BJ (cell line): Measurements from ENCODE around the gene MVB12B. TPM values are rescaled to one million over a fixed set of nuclear protein-coding genes. Genes with fewer than 3 reads are reported as not detected.

ENCODE experiments used
- CTCF ChIA-PET: fragments of 350-600 bp; formaldehyde crosslinking; extraction: SDS; loops from one replicate; lab custom pipeline; 2021; ENCODE audit warnings: antibody characterized with exemption, inconsistent platforms; lab: Yijun Ruan, JAX
- POLR2A ChIA-PET: fragments of 300-600 bp; sonication (Branson Sonifier 250); formaldehyde crosslinking; extraction: SDS; loops from one replicate; lab custom pipeline; 2021; ENCODE audit warnings: antibody characterized with exemption; lab: Charles Lee
- DNase-seq: peaks from one replicate; pipeline ENCODE4 v3.0.0-alpha.2; 2011; ENCODE audit warnings: low read depth
- H3K27me3 ChIP-seq: 2 replicates; pipeline ENCODE4 v1.6.0; 2011; ENCODE audit warnings: low read length; ENCODE audit not compliant: control insufficient read depth, insufficient read depth
- H3K36me3 ChIP-seq: 2 replicates; pipeline ENCODE4 v1.5.1; 2011; ENCODE audit warnings: low read length; ENCODE audit not compliant: control insufficient read depth, insufficient read depth
- H3K4me3 ChIP-seq: 2 replicates; pipeline ENCODE4 v1.5.1; 2011; ENCODE audit warnings: low read depth, mild to moderate bottlenecking, control low read depth, low read length
- CTCF ChIP-seq: IDR thresholded peaks from 2 replicates; pipeline ENCODE4 v1.5.1; 2011; ENCODE audit warnings: low read depth, mild to moderate bottlenecking, control low read depth, inconsistent platforms, low read length, moderate library complexity; ENCODE audit not compliant: insufficient read depth
- polyA plus RNA-seq: library from polyadenylated mRNA; depleted of rRNA; stranded (reverse); fragments of >200 nt; gene quantifications from 2 replicates; pipeline ENCODE4 v1.2.3, GENCODE V29; 2011

Gene MVB12B
- polyA plus RNA-seq, 1 experiment: 2.7 TPM

- Histone ChIP-seq H3K4me3 (no peak overlapping the region), H3K27me3 (no peaks in the 10 kb centered on the region), H3K36me3 (no peaks in the 10 kb centered on the region; the same call in 1 of the 2 replicates)
- no peak for DNase-seq
- POLR2A ChIA-PET: no interaction called here
- CTCF ChIA-PET: interaction anchor here (0.6 to 1.0 kb wide), 3 partner anchors 40 to 49 kb away, joined by 3 read pairs; no protein-coding TSS in a partner anchor
- TF ChIP-seq CTCF: no peak
Measured at GRCh38 chr9:126448136-126448535, 121.5 kb downstream of the MVB12B start.

GRCh38 chr9:126448865-126449577 is 122.4 kb downstream of the MVB12B start:
- no peak for TF ChIP-seq CTCF
- ChIA-PET CTCF (interaction anchor here (0.6 to 1.0 kb wide), 3 partner anchors 41 to 140 kb away, joined by 3 read pairs; no protein-coding TSS in a partner anchor), POLR2A (no interaction called here)

DNA sequence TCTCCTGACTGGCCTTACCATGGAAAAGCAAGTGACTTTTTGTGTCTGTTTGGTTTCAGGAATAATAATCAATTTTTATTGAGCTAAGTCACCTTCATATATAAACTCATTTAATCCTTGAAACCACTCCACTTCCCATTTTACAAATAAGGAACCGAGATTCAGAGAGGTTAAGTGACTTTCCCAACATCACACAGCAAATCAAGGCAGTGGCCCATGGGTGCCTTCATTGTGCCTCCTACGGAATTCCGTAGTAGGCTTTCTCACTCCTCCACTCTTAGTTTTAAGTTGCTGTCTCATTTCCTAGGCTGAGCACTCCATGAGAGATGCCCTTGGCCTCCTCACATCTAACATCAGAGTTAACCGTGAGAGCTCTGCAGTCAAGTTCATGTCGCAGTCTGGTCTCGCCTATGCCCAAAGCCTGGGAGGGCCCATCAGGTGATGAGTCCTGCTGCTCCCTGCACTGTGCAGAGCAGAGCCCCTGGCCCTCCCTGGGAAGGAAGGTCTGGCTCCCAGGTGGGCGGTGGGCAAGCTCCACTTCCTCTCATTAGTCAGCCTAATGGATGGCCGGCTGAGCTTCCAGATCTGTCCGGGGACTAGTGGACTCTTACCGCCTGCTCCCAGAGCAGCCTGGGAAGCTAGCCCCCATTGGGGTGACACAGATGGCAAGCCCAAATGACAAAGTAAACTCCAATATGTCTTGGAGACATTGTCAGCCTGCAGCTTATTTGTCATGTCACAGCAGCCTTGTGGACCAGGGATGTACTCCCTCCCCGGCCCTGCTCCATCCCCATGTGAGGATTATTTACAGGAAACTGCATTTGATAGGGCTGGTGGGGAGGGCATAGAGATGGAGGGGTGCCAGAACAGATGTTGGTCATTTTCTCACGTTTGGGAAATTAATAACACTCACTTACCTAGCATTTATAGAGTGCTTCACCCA is 123.4 kb downstream of the MVB12B start:
- POLR2A ChIA-PET: no interaction called here

More at GRCh38 chr9:126448865-126449577, 122.4 kb downstream of the MVB12B start:
- Histone ChIP-seq H3K27me3 (no peaks in the 10 kb centered on the region), H3K4me3 (no peak overlapping the region), H3K36me3 (no peaks in the 10 kb centered on the region; the same call in 1 of the 2 replicates)
- DNase-seq: no peak

DNA sequence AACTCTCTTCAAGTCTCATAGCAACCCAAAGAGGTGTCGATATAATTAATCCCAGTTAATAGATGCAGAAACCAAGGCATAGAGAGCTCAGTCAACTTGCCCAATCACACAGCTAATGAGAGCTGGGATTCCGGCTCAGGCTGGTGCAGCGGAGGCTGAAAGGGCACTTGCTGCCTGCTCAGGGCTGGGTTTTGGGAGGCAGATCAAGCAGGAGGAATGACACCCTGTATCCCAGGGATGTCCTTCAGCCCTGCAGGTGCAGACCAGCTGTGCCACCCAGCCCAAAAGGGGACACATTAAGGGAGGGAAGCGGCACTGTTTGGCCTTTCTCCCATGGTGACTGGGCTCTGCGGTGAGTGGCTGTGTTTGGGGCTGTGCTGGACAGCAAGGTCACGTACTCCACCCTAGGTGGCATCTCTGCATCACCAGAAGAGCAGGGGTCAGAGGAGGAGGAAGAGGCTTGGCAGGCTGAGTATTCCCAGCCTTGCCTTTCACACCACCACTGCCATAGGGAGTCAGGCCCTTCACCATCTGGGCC is 124.1 kb downstream of the MVB12B start:
- H3K27me3 ChIP-seq: no peaks in the 10 kb centered on the region
- no peak for TF ChIP-seq CTCF
- no peak for DNase-seq
- POLR2A ChIA-PET: no interaction called here
- no peak overlapping the region for H3K4me3 ChIP-seq
- CTCF ChIA-PET: no interaction called here
- H3K36me3 ChIP-seq: no peaks in the 10 kb centered on the region; the same call in 1 of the 2 replicates

More for the DNA sequence above, 123.4 kb downstream of the MVB12B start:
- no peak for DNase-seq
- no peak for TF ChIP-seq CTCF
- no peaks in the 10 kb centered on the region for H3K27me3 ChIP-seq
- no peaks in the 10 kb centered on the region; the same call in 1 of the 2 replicates for H3K36me3 ChIP-seq
- H3K4me3 ChIP-seq: no peak overlapping the region
- CTCF ChIA-PET: interaction anchor here (0.7 kb wide), 1 partner anchor 51 kb away, joined by 3 read pairs; no protein-coding TSS in a partner anchor
